ENCODE data around the gene ZSCAN23.

ZSCAN23 gene

GRCh38 chr6:28489366-28490204, 46.3 kb upstream of the ZSCAN23 start:
- no peaks in the 10 kb centered on the region for H3K36me3 ChIP-seq (ENCODE audit: control insufficient read depth in 2 of 2, insufficient read depth in 1 of 2, low read length in 2 of 2)
- ChIA-PET CTCF (interaction anchor here (0.6 to 0.8 kb wide), 4 partner anchors 48 to 496 kb away, joined by 3 read pairs; no protein-coding TSS in a partner anchor), POLR2A (interaction anchor here (0.6 to 1.8 kb wide), 13 partner anchors 15 to 652 kb away, joined by 3 to 7 read pairs (median 4); partner anchors contain the start of genes PGBD1, ZKSCAN8 and ZSCAN23)
- no peaks in the 10 kb centered on the region for H3K9me3 ChIP-seq (ENCODE audit: control insufficient read depth, insufficient read depth, low read depth, low read length)
- no peaks in the 10 kb centered on the region for H3K4me1 ChIP-seq (ENCODE audit: control insufficient read depth, insufficient read depth, low read length)
- H3K27ac ChIP-seq (ENCODE audit: extremely low read depth, low read depth, low read length): peak overlapping the region; percentile 37
- H3K4me3 ChIP-seq (ENCODE audit: low read depth, low read length): peak overlapping the region; percentile 15
- TF ChIP-seq, protein P1, sequence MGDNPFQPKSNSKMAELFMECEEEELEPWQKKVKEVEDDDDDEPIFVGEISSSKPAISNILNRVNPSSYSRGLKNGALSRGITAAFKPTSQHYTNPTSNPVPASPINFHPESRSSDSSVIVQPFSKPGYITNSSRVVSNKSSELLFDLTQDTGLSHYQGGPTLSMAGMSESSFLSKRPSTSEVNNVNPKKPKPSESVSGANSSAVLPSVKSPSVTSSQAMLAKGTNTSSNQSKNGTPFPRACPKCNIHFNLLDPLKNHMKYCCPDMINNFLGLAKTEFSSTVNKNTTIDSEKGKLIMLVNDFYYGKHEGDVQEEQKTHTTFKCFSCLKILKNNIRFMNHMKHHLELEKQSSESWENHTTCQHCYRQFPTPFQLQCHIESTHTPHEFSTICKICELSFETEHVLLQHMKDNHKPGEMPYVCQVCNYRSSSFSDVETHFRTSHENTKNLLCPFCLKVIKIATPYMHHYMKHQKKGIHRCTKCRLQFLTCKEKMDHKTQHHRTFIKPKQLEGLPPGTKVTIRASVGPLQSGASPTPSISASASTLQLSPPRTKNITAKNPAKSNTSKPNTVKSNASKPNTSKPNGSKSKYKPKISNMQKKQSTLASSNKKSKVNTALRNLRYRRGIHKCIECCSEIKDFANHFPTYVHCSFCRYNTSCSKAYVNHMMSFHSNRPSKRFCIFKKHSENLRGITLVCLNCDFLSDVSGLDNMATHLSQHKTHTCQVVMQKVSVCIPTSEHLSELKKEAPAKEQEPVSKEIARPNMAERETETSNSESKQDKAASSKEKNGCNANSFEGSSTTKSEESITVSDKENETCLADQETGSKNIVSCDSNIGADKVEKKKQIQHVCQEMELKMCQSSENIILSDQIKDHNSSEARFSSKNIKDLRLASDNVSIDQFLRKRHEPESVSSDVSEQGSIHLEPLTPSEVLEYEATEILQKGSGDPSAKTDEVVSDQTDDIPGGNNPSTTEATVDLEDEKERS (tag by site-specific recombination; IDR thresholded peaks at IDR 0.05): no peak
- TF ChIP-seq, protein P2, sequence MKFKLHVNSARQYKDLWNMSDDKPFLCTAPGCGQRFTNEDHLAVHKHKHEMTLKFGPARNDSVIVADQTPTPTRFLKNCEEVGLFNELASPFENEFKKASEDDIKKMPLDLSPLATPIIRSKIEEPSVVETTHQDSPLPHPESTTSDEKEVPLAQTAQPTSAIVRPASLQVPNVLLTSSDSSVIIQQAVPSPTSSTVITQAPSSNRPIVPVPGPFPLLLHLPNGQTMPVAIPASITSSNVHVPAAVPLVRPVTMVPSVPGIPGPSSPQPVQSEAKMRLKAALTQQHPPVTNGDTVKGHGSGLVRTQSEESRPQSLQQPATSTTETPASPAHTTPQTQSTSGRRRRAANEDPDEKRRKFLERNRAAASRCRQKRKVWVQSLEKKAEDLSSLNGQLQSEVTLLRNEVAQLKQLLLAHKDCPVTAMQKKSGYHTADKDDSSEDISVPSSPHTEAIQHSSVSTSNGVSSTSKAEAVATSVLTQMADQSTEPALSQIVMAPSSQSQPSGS (tag by site-specific recombination; IDR thresholded peaks at IDR 0.05; ENCODE audit: low read depth): peak; percentile 76
- TF ChIP-seq GLIS1 (tag by site-specific recombination; IDR thresholded peaks at IDR 0.05): peak; percentile 37; the same call in 1 of the 2 replicates
- peak; percentile 87 for TF ChIP-seq SCRT1 (tag by site-specific recombination; IDR thresholded peaks at IDR 0.05; ENCODE audit: borderline replicate concordance)
- TF ChIP-seq ZNF169 (tag by site-specific recombination; IDR thresholded peaks at IDR 0.05): no peak
- TF ChIP-seq ZNF138 (tag by site-specific recombination; IDR thresholded peaks at IDR 0.05; ENCODE audit: borderline replicate concordance): no peak
- TF ChIP-seq ZNF362 (tag by site-specific recombination; IDR thresholded peaks at IDR 0.05): no peak
- TF ChIP-seq ZNF785 (tag by site-specific recombination; IDR thresholded peaks at IDR 0.05): no peak
- TF ChIP-seq ZNF114 (tag by site-specific recombination; IDR thresholded peaks at IDR 0.05): no peak
- no peak for TF ChIP-seq ZNF658 (tag by site-specific recombination; IDR thresholded peaks at IDR 0.05)
- TF ChIP-seq ZXDB (tag by site-specific recombination; IDR thresholded peaks at IDR 0.05): no peak
- peak; percentile 92 for TF ChIP-seq ZBTB21 (tag by site-specific recombination; IDR thresholded peaks at IDR 0.05)
- TF ChIP-seq ZNF670 (tag by site-specific recombination; IDR thresholded peaks at IDR 0.05; ENCODE audit: low read depth): no peak
- TF ChIP-seq, protein P3, sequence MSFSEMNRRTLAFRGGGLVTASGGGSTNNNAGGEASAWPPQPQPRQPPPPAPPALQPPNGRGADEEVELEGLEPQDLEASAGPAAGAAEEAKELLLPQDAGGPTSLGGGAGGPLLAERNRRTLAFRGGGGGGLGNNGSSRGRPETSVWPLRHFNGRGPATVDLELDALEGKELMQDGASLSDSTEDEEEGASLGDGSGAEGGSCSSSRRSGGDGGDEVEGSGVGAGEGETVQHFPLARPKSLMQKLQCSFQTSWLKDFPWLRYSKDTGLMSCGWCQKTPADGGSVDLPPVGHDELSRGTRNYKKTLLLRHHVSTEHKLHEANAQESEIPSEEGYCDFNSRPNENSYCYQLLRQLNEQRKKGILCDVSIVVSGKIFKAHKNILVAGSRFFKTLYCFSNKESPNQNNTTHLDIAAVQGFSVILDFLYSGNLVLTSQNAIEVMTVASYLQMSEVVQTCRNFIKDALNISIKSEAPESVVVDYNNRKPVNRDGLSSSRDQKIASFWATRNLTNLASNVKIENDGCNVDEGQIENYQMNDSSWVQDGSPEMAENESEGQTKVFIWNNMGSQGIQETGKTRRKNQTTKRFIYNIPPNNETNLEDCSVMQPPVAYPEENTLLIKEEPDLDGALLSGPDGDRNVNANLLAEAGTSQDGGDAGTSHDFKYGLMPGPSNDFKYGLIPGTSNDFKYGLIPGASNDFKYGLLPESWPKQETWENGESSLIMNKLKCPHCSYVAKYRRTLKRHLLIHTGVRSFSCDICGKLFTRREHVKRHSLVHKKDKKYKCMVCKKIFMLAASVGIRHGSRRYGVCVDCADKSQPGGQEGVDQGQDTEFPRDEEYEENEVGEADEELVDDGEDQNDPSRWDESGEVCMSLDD (tag by site-specific recombination; IDR thresholded peaks at IDR 0.05): peak; percentile 43; the same call in 1 of the 2 replicates
- no peak for TF ChIP-seq MZF1 (tag by site-specific recombination; IDR thresholded peaks at IDR 0.05; ENCODE audit: borderline replicate concordance)
- TF ChIP-seq, protein P4, sequence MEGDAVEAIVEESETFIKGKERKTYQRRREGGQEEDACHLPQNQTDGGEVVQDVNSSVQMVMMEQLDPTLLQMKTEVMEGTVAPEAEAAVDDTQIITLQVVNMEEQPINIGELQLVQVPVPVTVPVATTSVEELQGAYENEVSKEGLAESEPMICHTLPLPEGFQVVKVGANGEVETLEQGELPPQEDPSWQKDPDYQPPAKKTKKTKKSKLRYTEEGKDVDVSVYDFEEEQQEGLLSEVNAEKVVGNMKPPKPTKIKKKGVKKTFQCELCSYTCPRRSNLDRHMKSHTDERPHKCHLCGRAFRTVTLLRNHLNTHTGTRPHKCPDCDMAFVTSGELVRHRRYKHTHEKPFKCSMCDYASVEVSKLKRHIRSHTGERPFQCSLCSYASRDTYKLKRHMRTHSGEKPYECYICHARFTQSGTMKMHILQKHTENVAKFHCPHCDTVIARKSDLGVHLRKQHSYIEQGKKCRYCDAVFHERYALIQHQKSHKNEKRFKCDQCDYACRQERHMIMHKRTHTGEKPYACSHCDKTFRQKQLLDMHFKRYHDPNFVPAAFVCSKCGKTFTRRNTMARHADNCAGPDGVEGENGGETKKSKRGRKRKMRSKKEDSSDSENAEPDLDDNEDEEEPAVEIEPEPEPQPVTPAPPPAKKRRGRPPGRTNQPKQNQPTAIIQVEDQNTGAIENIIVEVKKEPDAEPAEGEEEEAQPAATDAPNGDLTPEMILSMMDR (tag by site-specific recombination; IDR thresholded peaks at IDR 0.05): no peak
- TF ChIP-seq TRIM28 (IDR thresholded peaks at IDR 0.05; ENCODE audit: borderline replicate concordance, low read length): no peak
- TF ChIP-seq ZNF280C (tag by site-specific recombination; IDR thresholded peaks at IDR 0.05): no peak
- TF ChIP-seq ZNF629 (tag by site-specific recombination; IDR thresholded peaks at IDR 0.05): peak; percentile 92
- no peak for TF ChIP-seq ZNF600 (tag by site-specific recombination; IDR thresholded peaks at IDR 0.05)
- TF ChIP-seq ZIC2 (tag by site-specific recombination; IDR thresholded peaks at IDR 0.05): peak; percentile 37; the same call in 1 of the 2 replicates
- TF ChIP-seq GLIS2 (tag by site-specific recombination; IDR thresholded peaks at IDR 0.05): peak; percentile 47; the same call in 1 of the 2 replicates
- TF ChIP-seq ZNF19 (tag by site-specific recombination; IDR thresholded peaks at IDR 0.05; ENCODE audit: low read depth): no peak
- 0 out of 2 replicates have a peak, but pooled peaks have one; percentile 26 for TF ChIP-seq SP7 (tag by site-specific recombination; IDR thresholded peaks at IDR 0.05)
- TF ChIP-seq ZBTB17 (tag by site-specific recombination; IDR thresholded peaks at IDR 0.05): peak; percentile 4; the same call in 1 of the 2 replicates
